GM19193 (cell line): Measurements from ENCODE around the gene EMC10.

ENCODE experiments used
- POLR2A ChIP-seq: IDR thresholded peaks from 4 replicates; pipeline ENCODE4 v1.6.1; 2011; ENCODE audit not compliant: insufficient read depth, insufficient read length; ENCODE audit errors: extremely low read depth

EMC10 gene

DNA sequence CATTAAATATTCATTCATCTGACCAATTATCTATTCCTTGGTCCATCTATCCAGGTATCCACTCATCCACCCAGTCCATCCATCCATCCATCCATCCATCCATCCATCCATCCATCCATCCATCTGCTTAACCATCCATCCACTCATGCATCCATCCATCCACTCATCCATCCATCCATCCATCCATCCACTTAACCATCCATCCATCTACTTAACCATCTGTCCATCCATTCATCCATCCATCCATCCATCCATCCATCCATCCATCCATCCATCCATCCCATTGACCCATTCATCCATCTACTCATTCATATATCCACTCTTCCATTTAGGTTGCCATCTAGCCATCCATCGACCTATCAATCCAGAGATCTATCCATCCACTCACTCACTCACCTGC, 32.2 kb upstream of the EMC10 start:
- no peak for TF ChIP-seq POLR2A

DNA sequence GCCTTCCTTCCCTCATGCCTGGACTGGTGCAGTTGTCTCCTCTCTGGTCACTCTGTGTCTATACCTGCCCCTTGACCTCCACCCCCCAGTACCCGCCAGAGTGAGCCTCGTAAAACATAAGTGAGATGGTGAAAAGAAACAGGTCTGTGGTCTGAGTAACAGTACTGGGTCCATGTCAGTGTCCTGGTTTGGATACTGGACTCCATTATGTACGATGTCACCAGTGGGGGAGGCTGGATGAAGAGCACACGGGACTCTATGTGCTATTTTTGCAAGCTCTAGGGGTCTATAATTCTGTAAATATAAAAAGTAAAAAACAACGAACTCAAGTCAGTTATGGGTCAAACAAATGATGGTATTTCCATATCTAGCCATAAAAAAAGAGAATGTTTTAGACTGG, 29.3 kb upstream of the EMC10 start:
- TF ChIP-seq POLR2A, result no peak

DNA sequence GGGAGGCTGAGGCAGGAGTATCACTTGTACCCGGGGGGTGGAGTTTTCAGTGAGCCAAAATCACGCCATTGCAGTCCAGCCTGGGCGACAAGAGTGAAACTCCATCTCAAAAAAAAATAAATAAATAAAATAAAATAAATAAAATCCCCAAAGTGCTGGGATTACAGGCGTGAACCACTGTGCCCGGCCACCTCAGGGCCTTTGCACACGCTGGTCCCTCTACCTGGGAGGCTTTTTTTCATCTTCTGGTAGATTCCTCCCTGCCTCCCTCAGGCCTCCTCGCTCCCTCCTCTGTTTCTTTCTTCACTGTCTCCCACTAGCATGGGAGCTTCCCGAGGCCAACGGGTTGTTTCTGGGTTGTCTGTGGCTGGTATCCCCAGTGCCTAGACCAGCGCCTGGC, 28.6 kb upstream of the EMC10 start:
- no peak for TF ChIP-seq POLR2A

DNA sequence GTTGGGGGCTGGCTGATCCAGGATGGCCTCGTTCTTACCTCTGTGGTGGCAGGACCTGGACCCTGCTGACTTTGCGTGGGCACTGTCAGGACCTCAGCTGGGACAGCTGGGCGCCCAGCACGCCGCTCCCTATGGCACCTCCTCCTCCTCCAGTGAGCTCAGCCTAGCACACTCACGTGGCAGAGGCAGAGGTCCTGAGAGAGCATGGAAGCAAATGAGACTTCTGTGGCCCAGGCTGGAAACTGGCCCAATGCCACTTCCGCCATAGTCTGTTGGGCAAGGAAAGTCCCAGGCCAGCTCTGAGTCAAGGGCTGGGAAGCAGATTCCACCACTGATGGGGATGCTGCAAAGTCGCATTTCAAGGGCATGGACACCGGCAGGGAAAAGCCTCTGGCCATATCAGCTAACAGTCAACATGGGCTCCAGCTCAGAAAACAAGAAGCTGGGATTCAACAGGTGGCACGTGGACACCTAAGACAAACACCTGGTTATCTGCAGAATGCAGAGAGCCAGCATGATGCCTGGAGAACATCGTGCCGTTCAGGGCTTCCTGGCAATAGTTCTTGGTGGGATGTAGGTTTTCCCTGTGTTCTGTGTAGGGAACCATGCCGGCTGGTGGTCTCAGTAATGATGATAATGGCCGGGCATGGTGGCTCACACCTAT, 26.9 kb upstream of the EMC10 start:
- TF ChIP-seq POLR2A, result no peak

DNA sequence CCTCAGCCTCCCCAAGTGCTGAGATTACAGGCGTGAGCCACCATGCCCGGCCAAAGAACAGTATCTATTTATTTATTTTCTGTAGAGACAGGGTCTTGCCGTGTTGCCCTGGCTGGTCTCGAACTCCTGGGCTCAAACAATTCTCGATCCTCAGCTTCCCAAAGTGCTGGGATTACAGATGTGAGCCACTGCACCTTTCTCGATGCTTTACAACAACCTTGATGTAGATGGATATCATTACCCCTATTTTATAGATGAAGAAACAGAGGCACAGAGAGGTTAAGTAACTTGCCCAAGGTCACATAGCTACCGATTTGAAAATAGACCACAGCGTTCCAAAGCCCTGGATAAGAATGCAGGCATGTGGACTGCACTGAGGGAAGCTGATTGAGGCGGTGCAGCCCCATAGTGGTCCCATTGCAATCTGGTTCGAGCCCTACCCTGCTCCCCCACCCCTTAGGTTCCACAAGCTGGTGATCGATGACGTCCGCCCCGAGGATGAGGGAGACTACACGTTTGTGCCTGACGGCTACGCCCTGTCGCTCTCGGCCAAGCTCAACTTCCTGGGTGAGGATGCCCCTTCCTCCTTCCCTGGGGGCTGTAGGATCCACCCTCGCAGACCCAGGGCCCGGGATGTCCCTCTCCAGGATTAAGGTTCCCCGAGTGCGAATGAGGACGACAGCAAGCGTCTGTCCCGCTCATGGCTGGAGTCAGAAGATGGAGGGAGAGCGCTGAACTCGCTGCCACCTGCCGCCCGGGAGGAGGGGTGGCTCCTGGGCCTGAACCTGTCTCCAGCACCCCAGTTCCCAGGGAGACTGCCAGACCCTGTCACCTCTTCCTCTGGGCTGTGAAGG, 25.7 kb upstream of the EMC10 start:
- no peak for TF ChIP-seq POLR2A

DNA sequence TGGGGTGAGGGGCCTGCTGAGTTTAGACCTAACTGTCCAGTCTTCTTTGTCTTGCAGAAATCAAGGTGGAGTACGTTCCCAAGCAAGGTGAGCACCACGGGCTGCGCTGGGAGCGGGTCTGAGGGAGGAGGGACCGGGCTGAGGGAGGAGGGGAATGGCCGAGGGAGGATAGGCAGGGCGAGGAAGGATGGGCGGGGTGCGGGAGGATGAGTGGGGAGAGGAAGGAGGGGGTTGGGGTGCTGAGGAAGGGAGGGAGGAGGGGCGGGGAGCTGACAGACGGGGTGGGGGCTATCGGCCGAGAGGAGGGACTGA, 25.1 kb upstream of the EMC10 start:
- no peak for TF ChIP-seq POLR2A

DNA sequence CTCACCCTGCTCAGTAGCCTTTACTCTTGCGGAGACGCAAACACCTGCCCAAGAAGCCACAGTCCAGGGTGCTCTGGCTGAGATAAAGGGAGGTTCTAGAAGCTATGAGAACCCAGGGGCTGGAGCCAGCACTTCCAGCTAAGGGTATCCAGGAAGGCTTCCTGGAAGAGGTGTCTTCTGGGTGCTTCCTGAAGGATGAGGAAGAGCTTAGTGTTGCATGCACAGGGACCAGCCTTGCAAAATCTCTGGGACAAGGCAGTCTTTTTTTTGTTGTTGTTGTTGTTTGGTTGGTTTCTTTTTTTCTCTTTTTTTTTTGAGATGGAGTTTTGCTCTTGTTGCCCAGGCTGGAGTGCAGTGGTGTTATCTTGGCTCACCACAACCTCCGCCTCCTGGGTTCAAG, 23.1 kb upstream of the EMC10 start:
- TF ChIP-seq POLR2A, result no peak

DNA sequence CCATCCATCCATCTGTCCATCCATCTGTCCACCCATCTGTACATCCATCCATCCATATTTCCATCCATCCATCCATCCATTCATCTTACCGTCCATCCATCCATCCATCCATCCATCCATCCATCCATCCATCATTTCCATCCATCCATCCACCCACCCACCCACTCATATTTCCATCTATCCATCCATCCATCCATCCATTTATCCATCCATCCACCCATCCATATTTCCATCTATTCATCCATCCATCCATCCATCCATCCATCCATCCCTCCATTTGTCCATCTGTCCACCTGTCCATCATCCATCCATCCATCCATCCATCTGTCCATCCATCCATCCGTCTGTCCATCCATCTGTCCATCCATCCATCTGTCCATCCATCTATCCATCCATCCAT, 20.3 kb upstream of the EMC10 start:
- no peak for TF ChIP-seq POLR2A

DNA sequence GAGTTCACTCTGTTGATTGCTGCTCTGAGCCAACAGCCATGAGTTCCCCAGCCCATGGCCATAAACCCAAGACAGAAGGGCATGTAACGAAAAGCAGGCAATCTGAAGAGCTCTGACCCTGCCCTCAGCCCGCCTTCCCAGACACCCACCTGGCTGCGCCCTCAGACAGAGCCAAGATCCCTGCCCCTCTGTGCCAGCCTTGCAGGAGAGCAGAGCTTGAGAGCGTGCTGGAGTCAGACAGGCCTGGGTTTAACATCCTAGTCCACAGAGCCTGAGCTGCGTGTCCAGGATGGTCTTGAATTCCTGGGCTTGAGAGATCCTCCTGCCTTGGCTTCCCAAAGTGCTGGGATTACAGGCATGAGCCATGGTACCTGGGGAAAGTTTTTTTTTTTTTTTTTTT, 19.0 kb upstream of the EMC10 start:
- TF ChIP-seq POLR2A, result no peak

DNA sequence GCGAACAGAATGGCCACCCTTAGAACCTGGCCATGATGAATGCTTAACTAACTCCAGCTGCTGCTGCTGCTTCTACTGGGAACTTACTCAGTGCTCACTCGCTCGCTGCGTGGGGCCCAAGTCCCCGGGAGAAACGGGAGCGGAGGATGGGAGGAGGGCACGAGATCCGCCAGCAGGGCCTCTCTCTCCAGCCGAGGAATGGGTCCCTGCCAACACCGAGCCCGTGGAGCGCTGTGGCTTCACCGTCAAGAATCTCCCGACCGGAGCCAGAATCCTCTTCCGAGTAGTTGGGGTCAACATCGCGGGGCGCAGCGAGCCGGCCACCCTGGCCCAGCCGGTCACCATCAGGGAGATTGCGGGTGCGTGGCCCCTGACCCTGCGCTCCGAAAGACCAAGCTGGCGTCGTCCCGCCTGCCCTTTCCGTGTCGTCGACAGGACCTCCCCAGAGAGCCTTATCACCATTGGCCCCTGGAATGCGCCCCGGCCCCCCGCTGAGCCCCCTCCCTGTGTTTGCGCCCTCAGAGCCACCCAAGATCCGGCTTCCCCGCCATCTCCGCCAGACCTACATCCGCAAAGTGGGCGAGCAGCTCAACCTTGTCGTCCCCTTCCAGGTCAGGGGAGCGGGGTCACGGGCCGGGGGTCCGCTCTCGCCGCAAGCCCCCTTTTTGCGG, 17.8 kb upstream of the EMC10 start:
- TF ChIP-seq POLR2A, result no peak

DNA sequence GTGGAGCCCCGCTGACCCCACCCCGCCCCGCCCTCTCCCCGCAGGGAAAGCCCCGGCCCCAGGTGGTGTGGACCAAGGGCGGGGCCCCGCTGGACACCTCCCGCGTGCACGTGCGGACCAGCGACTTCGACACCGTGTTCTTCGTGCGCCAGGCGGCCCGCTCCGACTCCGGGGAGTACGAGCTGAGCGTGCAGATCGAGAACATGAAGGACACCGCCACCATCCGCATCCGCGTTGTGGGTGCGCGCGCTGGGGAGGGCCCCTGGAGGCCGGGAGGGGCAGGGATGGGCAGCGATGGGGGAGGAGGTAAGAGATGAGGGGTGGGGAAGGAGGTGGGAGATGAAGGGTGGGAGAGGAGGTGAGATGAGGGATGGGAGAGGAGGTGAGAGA, 17.2 kb upstream of the EMC10 start:
- no peak for TF ChIP-seq POLR2A

DNA sequence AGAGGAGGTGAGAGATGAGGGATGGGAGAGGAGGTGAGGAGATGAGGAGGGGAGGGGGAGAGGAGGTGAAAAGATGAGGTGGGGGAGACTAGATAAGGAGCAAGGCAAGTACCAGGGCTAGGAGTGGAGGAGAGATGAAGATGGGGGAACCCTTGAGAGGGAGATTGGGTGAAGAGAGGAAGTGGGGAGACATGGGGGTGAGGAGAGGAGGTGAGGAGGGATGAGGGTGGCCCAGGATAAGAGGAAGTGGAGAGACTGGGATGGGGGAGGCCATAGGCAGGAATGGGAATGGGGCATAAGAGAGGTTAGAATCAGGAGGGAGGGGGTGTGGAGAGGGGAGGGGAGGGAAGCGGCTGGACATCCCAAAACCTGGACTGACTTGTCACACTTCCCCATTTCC, 16.7 kb upstream of the EMC10 start:
- TF ChIP-seq POLR2A, result no peak

DNA sequence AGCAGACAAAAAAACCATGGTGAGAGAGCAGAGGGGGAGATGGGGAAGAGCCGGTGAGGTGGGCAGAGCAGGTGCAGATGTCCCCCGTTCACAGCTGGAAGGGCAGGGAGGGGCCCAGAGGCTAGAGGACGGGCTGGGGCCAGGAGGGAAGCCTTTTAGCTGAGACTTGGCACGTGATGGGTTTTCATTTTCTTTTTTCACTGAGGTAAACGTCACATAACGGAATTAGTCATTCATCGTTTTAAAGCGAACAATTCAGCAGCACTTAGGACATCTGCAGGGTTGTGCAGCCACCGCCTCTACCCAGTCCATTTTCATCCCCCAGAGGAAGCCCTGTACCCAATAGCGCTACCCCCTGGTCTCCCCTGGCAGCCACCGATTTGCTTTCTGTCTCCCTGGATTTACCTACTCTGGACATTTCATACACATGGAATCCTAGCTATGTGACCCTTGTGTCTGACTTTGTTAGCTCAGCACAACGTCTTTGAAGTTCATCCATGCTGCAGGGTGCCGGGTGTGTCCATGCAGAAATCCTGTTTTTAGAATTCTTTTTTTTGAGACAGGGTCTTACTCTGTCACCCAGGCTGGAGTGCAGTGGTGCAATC, 16.0 kb upstream of the EMC10 start:
- peak; percentile 56 for TF ChIP-seq POLR2A

DNA sequence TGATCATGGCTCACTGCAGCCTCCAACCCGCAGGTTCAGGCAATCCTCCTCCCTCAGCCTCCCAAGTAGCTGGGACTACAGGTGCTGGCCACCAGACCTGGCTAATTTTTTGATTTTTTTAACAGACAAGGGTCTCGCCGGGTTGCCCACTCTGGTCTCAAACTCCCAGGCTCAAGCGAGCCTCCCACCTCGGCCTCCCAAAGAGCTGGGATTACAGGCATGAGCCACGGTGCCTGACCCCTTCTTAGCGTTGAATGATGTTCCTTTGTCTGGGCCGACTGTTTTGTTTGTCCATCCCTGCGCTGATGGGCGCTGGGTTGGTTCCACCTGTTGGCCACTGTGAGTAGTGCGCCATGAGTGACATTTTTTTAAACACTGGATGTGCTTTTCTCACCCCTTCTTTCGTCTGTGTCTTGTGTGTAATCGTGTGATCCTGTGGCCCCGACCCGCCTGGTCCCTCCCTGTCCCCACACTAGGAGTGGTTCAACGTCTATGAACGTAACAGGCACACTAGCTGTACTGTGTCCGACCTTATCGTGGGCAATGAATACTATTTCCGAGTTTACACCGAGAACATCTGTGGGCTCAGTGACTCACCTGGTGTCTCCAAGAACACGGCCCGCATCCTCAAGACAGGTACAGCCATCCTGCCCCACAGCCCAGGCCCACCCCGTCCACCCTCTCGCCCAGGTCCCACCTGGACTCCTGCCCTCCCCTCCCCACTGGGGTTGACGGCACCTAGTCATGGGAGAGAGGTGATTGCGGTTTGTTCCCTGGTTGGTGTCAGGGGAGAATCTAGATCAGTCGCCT, 15.0 kb upstream of the EMC10 start:
- no peak for TF ChIP-seq POLR2A

DNA sequence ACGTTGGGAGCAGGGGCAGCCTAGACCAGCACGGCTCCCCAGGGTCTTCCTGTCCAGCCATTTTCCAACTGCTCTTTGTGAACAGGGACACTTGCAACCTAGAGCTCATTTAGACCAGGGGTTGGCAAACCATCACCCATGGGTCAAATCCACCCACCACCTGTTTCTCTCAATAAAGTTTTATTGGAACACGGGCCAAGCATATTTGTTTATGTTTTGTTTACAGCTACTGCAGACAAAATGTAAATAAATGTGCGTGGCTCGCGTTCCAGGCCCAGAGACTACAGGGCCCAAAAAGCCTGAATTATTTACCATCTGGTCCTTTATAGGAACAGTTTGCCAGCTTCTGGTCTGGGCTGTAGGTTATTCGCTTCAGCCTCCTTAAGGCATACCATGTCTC, 13.3 kb upstream of the EMC10 start:
- no peak for TF ChIP-seq POLR2A
